HepG2 (cell line): ENCODE data around the gene ARL6. TPM values are rescaled to one million over a fixed set of nuclear protein-coding genes. Genes with fewer than 3 reads are reported as not detected.

Experiments used
- AGO2 ChIP-seq: fragments of 200-400 bp; formaldehyde crosslinking; optimal IDR thresholded peaks from 2 replicates; pipeline ENCODE3; 2017; ENCODE audit warnings: mild to moderate bottlenecking, low read depth, low read length, moderate library complexity
- ATF7-NPFF ChIP-seq: sonication (generic); formaldehyde crosslinking; IDR thresholded peaks from 2 replicates; pipeline ENCODE4 v1.8.1; 2023; ENCODE audit warnings: mild to moderate bottlenecking, low read depth, missing genetic modification reagents, moderate library complexity
- MBD4 ChIP-seq: IDR thresholded peaks from 2 replicates; pipeline ENCODE4 v1.6.1; 2012; ENCODE audit warnings: low read length, inconsistent platforms, borderline replicate concordance
- ZC3H13 ChIP-seq: sonication (generic); formaldehyde crosslinking; IDR thresholded peaks from 2 replicates; pipeline ENCODE4 v1.8.1; 2023; ENCODE audit warnings: mild to moderate bottlenecking, missing genetic modification reagents, moderate library complexity
- ZNF331 ChIP-seq: sonication (generic); formaldehyde crosslinking; IDR thresholded peaks from 2 replicates; pipeline ENCODE4 v1.4.0; 2020; ENCODE audit warnings: missing genetic modification reagents
- ZNF333 ChIP-seq: sonication (generic); formaldehyde crosslinking; IDR thresholded peaks from 2 replicates; pipeline ENCODE4 v1.4.0; 2020; ENCODE audit warnings: mild to moderate bottlenecking, missing genetic modification reagents, borderline replicate concordance
- ZNF674 ChIP-seq: sonication (generic); formaldehyde crosslinking; IDR thresholded peaks from 2 replicates; pipeline ENCODE4 v1.5.0; 2020; ENCODE audit warnings: low read depth, mild to moderate bottlenecking, missing genetic modification reagents
- polyA plus RNA-seq, 8 experiments: library from polyadenylated mRNA; depleted of rRNA in 3 of 8; stranded (reverse) in 7 of 8; unstranded in 1 of 8; fragments of >200 nt; fragmentation: Illumina TruSeq in 4 of 8; extraction: Trizol in 4 of 8; gene quantifications; 2 replicates each; pipeline versions ENCODE4 v1.2.1 to v1.2.3, GENCODE V29; 2011 to 2016; ENCODE audit warnings: low read depth in 4 of 8, missing spikeins in 1 of 8, mixed read lengths in 1 of 8; ENCODE audit not compliant: insufficient read depth in 1 of 8
- total RNA-seq, 5 experiments: library from RNA; depleted of rRNA; stranded (reverse); fragments of >200 nt; fragmentation: Illumina TruSeq; extraction: Trizol; gene quantifications; 2 replicates each; pipeline ENCODE4 v1.2.3, GENCODE V29; 2016; ENCODE audit warnings: low read depth in 1 of 5
- TF ChIP-seq, protein P1 (sequence below): sonication (generic); formaldehyde crosslinking; IDR thresholded peaks from 2 replicates; pipeline ENCODE4 v1.5.0; 2020; ENCODE audit warnings: mild to moderate bottlenecking, missing genetic modification reagents, moderate library complexity
- TF ChIP-seq, protein P2 (sequence below), 2 experiments: sonication (generic) in 1 of 2; formaldehyde crosslinking in 1 of 2; IDR thresholded peaks; 2 replicates each; pipeline versions ENCODE4 v1.4.0 to v1.6.1; 2018 to 2020; ENCODE audit warnings: missing genetic modification reagents in 2 of 2, borderline replicate concordance in 1 of 2, low read depth in 1 of 2, mild to moderate bottlenecking in 1 of 2, missing biosample characterization in 1 of 2
- TF ChIP-seq, protein P3 (sequence below): sonication (generic); formaldehyde crosslinking; IDR thresholded peaks from 2 replicates; pipeline ENCODE4 v1.9.0; 2022; ENCODE audit warnings: missing genetic modification reagents, mild to moderate bottlenecking, borderline replicate concordance
- TF ChIP-seq, protein P4 (sequence below): IDR thresholded peaks from 2 replicates; pipeline ENCODE4 v1.6.1; 2012; ENCODE audit warnings: low read length, improper control_type of control experiment
- TF ChIP-seq, protein P5 (sequence below), 2 experiments: sonication (generic) in 1 of 2; formaldehyde crosslinking in 1 of 2; IDR thresholded peaks; 2 replicates each; pipeline versions ENCODE4 v1.4.0 to v1.6.1; 2016 to 2020; ENCODE audit warnings: borderline replicate concordance in 1 of 2, low read depth in 1 of 2, mild to moderate bottlenecking in 1 of 2, missing genetic modification reagents in 1 of 2
- TF ChIP-seq, protein P6 (sequence below): sonication (generic); formaldehyde crosslinking; IDR thresholded peaks from 2 replicates; pipeline ENCODE4 v1.4.0; 2020; ENCODE audit warnings: mild to moderate bottlenecking, missing genetic modification reagents

Gene ARL6
- total and polyA plus RNA-seq, 2 of the 13 experiments (the other 11 are each of a cell fraction or from before 2014, with no cell fraction given), result 1.3 to 3.7 TPM

DNA sequence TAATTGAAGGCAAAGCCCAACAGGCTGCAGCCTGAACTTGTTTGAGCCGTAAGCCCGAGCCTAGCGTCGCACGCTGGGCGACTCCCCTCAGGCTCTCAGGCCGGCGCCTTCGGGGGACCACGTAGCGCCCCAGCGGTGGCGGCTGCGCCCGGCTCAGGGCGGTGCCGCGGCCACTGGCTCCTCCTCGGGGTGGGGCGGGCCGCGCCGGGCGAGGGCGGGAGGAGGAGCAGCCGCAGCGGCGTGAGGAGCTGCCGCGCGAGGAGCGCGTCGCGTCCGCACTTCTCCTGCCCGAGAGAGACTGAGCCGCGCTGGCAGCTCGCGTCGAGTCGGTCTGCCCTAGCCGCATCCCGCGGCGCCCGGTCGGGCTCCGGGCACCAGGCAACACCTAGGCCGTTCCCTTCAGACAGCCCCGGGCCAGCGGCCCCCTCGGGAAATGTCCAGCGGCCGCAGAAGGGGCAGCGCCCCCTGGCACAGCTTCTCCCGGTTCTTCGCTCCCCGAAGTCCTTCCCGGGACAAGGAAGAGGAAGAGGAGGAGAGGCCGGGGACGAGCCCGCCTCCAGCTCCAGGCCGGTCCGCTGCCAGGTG is 57.3 kb downstream of the ARL6 start, which contains the start of gene CRYBG3 (continued):
- TF ChIP-seq, protein P1, sequence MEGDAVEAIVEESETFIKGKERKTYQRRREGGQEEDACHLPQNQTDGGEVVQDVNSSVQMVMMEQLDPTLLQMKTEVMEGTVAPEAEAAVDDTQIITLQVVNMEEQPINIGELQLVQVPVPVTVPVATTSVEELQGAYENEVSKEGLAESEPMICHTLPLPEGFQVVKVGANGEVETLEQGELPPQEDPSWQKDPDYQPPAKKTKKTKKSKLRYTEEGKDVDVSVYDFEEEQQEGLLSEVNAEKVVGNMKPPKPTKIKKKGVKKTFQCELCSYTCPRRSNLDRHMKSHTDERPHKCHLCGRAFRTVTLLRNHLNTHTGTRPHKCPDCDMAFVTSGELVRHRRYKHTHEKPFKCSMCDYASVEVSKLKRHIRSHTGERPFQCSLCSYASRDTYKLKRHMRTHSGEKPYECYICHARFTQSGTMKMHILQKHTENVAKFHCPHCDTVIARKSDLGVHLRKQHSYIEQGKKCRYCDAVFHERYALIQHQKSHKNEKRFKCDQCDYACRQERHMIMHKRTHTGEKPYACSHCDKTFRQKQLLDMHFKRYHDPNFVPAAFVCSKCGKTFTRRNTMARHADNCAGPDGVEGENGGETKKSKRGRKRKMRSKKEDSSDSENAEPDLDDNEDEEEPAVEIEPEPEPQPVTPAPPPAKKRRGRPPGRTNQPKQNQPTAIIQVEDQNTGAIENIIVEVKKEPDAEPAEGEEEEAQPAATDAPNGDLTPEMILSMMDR, result peak; percentile 58
- TF ChIP-seq, protein P2, sequence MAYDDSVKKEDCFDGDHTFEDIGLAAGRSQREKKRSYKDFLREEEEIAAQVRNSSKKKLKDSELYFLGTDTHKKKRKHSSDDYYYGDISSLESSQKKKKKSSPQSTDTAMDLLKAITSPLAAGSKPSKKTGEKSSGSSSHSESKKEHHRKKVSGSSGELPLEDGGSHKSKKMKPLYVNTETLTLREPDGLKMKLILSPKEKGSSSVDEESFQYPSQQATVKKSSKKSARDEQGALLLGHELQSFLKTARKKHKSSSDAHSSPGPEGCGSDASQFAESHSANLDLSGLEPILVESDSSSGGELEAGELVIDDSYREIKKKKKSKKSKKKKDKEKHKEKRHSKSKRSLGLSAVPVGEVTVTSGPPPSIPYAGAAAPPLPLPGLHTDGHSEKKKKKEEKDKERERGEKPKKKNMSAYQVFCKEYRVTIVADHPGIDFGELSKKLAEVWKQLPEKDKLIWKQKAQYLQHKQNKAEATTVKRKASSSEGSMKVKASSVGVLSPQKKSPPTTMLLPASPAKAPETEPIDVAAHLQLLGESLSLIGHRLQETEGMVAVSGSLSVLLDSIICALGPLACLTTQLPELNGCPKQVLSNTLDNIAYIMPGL (CRISPR knock-in tag; IDR thresholded peaks at IDR 0.05; ENCODE audit: borderline replicate concordance in 1 of 2, low read depth in 1 of 2), result peak; percentile 66 to 96; a peak in 3 of 4 replicates
- TF ChIP-seq MBD4, result no peak
- no peak for TF ChIP-seq ZNF333
- TF ChIP-seq, protein P3, sequence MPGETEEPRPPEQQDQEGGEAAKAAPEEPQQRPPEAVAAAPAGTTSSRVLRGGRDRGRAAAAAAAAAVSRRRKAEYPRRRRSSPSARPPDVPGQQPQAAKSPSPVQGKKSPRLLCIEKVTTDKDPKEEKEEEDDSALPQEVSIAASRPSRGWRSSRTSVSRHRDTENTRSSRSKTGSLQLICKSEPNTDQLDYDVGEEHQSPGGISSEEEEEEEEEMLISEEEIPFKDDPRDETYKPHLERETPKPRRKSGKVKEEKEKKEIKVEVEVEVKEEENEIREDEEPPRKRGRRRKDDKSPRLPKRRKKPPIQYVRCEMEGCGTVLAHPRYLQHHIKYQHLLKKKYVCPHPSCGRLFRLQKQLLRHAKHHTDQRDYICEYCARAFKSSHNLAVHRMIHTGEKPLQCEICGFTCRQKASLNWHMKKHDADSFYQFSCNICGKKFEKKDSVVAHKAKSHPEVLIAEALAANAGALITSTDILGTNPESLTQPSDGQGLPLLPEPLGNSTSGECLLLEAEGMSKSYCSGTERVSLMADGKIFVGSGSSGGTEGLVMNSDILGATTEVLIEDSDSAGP (CRISPR knock-in tag), result peak; percentile 71
- TF ChIP-seq ZNF674, result 0 out of 2 replicates have a peak, but pooled peaks have one; percentile 40
- TF ChIP-seq, protein P4, sequence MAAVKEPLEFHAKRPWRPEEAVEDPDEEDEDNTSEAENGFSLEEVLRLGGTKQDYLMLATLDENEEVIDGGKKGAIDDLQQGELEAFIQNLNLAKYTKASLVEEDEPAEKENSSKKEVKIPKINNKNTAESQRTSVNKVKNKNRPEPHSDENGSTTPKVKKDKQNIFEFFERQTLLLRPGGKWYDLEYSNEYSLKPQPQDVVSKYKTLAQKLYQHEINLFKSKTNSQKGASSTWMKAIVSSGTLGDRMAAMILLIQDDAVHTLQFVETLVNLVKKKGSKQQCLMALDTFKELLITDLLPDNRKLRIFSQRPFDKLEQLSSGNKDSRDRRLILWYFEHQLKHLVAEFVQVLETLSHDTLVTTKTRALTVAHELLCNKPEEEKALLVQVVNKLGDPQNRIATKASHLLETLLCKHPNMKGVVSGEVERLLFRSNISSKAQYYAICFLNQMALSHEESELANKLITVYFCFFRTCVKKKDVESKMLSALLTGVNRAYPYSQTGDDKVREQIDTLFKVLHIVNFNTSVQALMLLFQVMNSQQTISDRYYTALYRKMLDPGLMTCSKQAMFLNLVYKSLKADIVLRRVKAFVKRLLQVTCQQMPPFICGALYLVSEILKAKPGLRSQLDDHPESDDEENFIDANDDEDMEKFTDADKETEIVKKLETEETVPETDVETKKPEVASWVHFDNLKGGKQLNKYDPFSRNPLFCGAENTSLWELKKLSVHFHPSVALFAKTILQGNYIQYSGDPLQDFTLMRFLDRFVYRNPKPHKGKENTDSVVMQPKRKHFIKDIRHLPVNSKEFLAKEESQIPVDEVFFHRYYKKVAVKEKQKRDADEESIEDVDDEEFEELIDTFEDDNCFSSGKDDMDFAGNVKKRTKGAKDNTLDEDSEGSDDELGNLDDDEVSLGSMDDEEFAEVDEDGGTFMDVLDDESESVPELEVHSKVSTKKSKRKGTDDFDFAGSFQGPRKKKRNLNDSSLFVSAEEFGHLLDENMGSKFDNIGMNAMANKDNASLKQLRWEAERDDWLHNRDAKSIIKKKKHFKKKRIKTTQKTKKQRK, result no peak
- peak; percentile 77 for TF ChIP-seq AGO2
- TF ChIP-seq ZC3H13 (CRISPR knock-in tag), result peak; percentile 85; the same call in 1 of the 2 replicates
- TF ChIP-seq ZNF331 (CRISPR knock-in tag), result peak; percentile 60; the same call in 1 of the 2 replicates
- TF ChIP-seq, protein P5, sequence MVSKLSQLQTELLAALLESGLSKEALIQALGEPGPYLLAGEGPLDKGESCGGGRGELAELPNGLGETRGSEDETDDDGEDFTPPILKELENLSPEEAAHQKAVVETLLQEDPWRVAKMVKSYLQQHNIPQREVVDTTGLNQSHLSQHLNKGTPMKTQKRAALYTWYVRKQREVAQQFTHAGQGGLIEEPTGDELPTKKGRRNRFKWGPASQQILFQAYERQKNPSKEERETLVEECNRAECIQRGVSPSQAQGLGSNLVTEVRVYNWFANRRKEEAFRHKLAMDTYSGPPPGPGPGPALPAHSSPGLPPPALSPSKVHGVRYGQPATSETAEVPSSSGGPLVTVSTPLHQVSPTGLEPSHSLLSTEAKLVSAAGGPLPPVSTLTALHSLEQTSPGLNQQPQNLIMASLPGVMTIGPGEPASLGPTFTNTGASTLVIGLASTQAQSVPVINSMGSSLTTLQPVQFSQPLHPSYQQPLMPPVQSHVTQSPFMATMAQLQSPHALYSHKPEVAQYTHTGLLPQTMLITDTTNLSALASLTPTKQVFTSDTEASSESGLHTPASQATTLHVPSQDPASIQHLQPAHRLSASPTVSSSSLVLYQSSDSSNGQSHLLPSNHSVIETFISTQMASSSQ (IDR thresholded peaks at IDR 0.05; ENCODE audit: low read depth), result no peak
- TF ChIP-seq, protein P5 (CRISPR knock-in tag; IDR thresholded peaks at IDR 0.05; ENCODE audit: borderline replicate concordance), result peak; percentile 35; the same call in 1 of the 2 replicates
- TF ChIP-seq, protein P6, sequence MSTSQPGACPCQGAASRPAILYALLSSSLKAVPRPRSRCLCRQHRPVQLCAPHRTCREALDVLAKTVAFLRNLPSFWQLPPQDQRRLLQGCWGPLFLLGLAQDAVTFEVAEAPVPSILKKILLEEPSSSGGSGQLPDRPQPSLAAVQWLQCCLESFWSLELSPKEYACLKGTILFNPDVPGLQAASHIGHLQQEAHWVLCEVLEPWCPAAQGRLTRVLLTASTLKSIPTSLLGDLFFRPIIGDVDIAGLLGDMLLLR (CRISPR knock-in tag), result peak; percentile 32; the same call in 1 of the 2 replicates
- TF ChIP-seq ATF7-NPFF, result peak; percentile 80
